ENCODE data around the gene SPEM2. TPM values are rescaled to one million over a fixed set of nuclear protein-coding genes. Genes with fewer than 3 reads are reported as not detected.

Gene SPEM2
- total and polyA plus RNA-seq, 2 of the 4 experiments (the other 2 are of a cell fraction) = not detected

- POLR2A ChIA-PET (ENCODE audit: unreplicated experiment) = interaction anchor here (1.0 kb wide), 1 partner anchor 15 kb away, joined by 3 read pairs; the partner anchor contains the start of gene TMEM256
- in situ Hi-C loops (cut with MboI; ENCODE audit: low sequenced_read_pairs) (no loop called here), intact Hi-C loops (cut with micrococcal nuclease) (no loop called here), dilution Hi-C loops (cut with HindIII; ENCODE audit: low sequenced_read_pairs, unreplicated experiment) (no loop called here)
- Histone ChIP-seq H3K4me1 (ENCODE audit: control insufficient read depth, insufficient read depth, low read length) (peaks cover 5% of the 10 kb centered on the region), H2BK20ac (ENCODE audit: low read depth, low read length) (no peak overlapping the region), H3K56ac (ENCODE audit: extremely low read depth, insufficient read depth, low read length) (no peak overlapping the region), H3K9ac (ENCODE audit: low read depth, low read length) (no peak overlapping the region), H2AK5ac (ENCODE audit: low read depth, low read length) (no peak overlapping the region), H3K4me3 (ENCODE audit: insufficient read depth, low read depth, low read length) (no peak overlapping the region), H3K27me3 (ENCODE audit: control insufficient read depth, insufficient read depth, low read length) (no peaks in the 10 kb centered on the region; the same call in 1 of the 2 replicates), H2AFZ (replicated peaks; ENCODE audit: low read length, poor library complexity) (no peak overlapping the region), H4K91ac (ENCODE audit: insufficient read depth, low read depth, low read length) (no peak overlapping the region), H4K5ac (ENCODE audit: low read depth, low read length) (no peak overlapping the region), H3K4ac (ENCODE audit: low read depth, low read length) (no peak overlapping the region), H2BK15ac (ENCODE audit: low read depth, low read length) (no peak overlapping the region), H3K79me1 (ENCODE audit: low read depth in 1 of 2, low read length in 2 of 2) (peaks cover 11 to 23% of the 10 kb centered on the region in 2 experiments), H3K36me3 (ENCODE audit: control insufficient read depth, insufficient read depth, low read length) (peaks cover 44% of the 10 kb centered on the region), H4K8ac (ENCODE audit: low read depth in 2 of 2, low read length in 2 of 2) (no peak overlapping the region), H2BK5ac (ENCODE audit: low read depth, low read length, poor library complexity, severe bottlenecking) (no peak overlapping the region), H3K27ac (ENCODE audit: insufficient read depth, low read length) (no peak overlapping the region), H3K14ac (replicated peaks; ENCODE audit: low read depth, low read length) (no peak overlapping the region), H3K23ac (ENCODE audit: low read depth, low read length) (no peak overlapping the region), H3K18ac (ENCODE audit: low read depth, low read length) (no peak overlapping the region), H3K9me1 (ENCODE audit: insufficient read depth, low read length) (peaks cover 3% of the 10 kb centered on the region; the same call in 1 of the 2 replicates), H2AK9ac (replicated peaks; ENCODE audit: low read depth, low read length, poor library complexity) (no peak overlapping the region), H3K9me3 (ENCODE audit: control insufficient read depth, insufficient read depth, low read length) (no peaks in the 10 kb centered on the region), H4K20me1 (ENCODE audit: insufficient read depth, low read length) (no peaks in the 10 kb centered on the region), H2BK120ac (ENCODE audit: low read depth, low read length) (no peak overlapping the region), H3K4me2 (ENCODE audit: low read depth, low read length) (no peak overlapping the region)
- DNase-seq = no peak
- WGBS, 2 experiments (ENCODE audit: extremely low coverage in 2 of 2, insufficient read length in 1 of 2) = 93% methylated on average over 3 of the region's 10 CpGs; no CpG with 5 or more reads in 1 of the 2 experiments
- CTCF ChIA-PET = no interaction called here
- no peak for ATAC-seq (ENCODE audit: low read depth)
- no peak for TF ChIP-seq MXI1 (IDR thresholded peaks at IDR 0.05; ENCODE audit: borderline replicate concordance, low read depth, low read length)
- no peak for TF ChIP-seq ELK1 (IDR thresholded peaks at IDR 0.05; ENCODE audit: borderline replicate concordance, low read depth, low read length)
- no peak for TF ChIP-seq CTCF (conservative IDR thresholded peaks at IDR 0.05; ENCODE audit: low read depth, low read length)
- TF ChIP-seq BHLHE40 (IDR thresholded peaks at IDR 0.05; ENCODE audit: low read depth, low read length) = no peak
- no peak for TF ChIP-seq POLR2A (IDR thresholded peaks at IDR 0.05; ENCODE audit: low read depth, low read length)
- no peak for TF ChIP-seq SMC3 (IDR thresholded peaks at IDR 0.05; ENCODE audit: low read depth, low read length)
- TF ChIP-seq MAZ (IDR thresholded peaks at IDR 0.05; ENCODE audit: borderline replicate concordance, low read depth, low read length) = no peak
- no peak for TF ChIP-seq CHD1 (IDR thresholded peaks at IDR 0.05; ENCODE audit: low read depth, low read length)
- TF ChIP-seq RCOR1 (IDR thresholded peaks at IDR 0.05; ENCODE audit: insufficient replicate concordance, low read length) = no peak
- no peak for TF ChIP-seq MAFK (IDR thresholded peaks at IDR 0.05; ENCODE audit: low read depth, low read length)
- no peak for TF ChIP-seq USF2 (IDR thresholded peaks at IDR 0.05; ENCODE audit: low read depth, low read length)
- no peak for TF ChIP-seq RAD21 (IDR thresholded peaks at IDR 0.05; ENCODE audit: low read length)
- TF ChIP-seq RFX5 (IDR thresholded peaks at IDR 0.05; ENCODE audit: low read depth, low read length) = no peak
- no peak for TF ChIP-seq NFE2L2 (IDR thresholded peaks at IDR 0.05; ENCODE audit: low read depth, low read length)
- TF ChIP-seq CEBPB (IDR thresholded peaks at IDR 0.05; ENCODE audit: low read depth, low read length) = no peak
- no peak for TF ChIP-seq FOS (IDR thresholded peaks at IDR 0.05; ENCODE audit: low read depth, low read length)
- no TSS peak for BruUV-seq (replicated peaks)
These were observed 36.6 kb upstream of the SPEM2 start for GRCh38 chr17:7388856-7389255.
